Activated T-cell treated with anti-CD3 and anti-CD28 coated beads for 24 hours (primary cell): ENCODE measurements around the gene ATRX.
"Not testable (repeated sequence)": the region's sequence is repeated elsewhere in the genome, so short reads cannot be mapped to it uniquely, and the experiment has no call there.

ENCODE experiments used
- DNase-seq: peaks from one replicate; pipeline ENCODE4 v3.0.0-alpha.2; 2020; ENCODE audit warnings: low read depth

The ATRX gene

GRCh38 chrX:77500164-77500563 lies 285.9 kb downstream of the ATRX start:
- not testable (repeated sequence) for DNase-seq

GRCh38 chrX:77493677-77494553 lies 292.1 kb downstream of the ATRX start:
- DNase-seq = no peak

- no peak for DNase-seq
Observed at GRCh38 chrX:77484045-77484444, 302.0 kb downstream of the ATRX start.

GRCh38 chrX:77455437-77455836 lies 330.6 kb downstream of the ATRX start:
- DNase-seq = no peak
